ENCODE data around the gene MOSPD2.

Gene MOSPD2

GRCh38 chrX:14956813-14957582, 83.8 kb downstream of the MOSPD2 start:
- DNase-seq = no peak
- Histone ChIP-seq H3K36me3 (ENCODE audit: insufficient read depth, low read length) (no peaks in the 10 kb centered on the region), H3K9ac (ENCODE audit: low read depth, low read length) (no peak overlapping the region), H3K4me1 (ENCODE audit: insufficient read depth, low read length) (no peaks in the 10 kb centered on the region), H3K27ac (ENCODE audit: low read length) (no peak overlapping the region), H3K9me3 (ENCODE audit: insufficient read depth, low read length, severe bottlenecking) (no peaks in the 10 kb centered on the region), H3K4me2 (ENCODE audit: insufficient read depth, low read length) (no peak overlapping the region), H3K4me3 (ENCODE audit: low read depth in 1 of 2, low read length in 2 of 2) (no peak overlapping the region), H4K20me1 (ENCODE audit: insufficient read depth, low read length) (no peaks in the 10 kb centered on the region), H2AFZ (ENCODE audit: low read depth, low read length) (no peak overlapping the region), H3K79me2 (ENCODE audit: insufficient read depth, low read length) (no peaks in the 10 kb centered on the region), H3K27me3 (ENCODE audit: insufficient read depth, low read length, poor library complexity) (no peaks in the 10 kb centered on the region)
- no peak for ATAC-seq (ENCODE audit: insufficient read depth, low read depth)
- TF ChIP-seq CTCF (IDR thresholded peaks at IDR 0.05; ENCODE audit: borderline replicate concordance, extremely low read depth, low read length, poor library complexity, severe bottlenecking) (no peak), EZH2 (IDR thresholded peaks at IDR 0.05; ENCODE audit: borderline replicate concordance, low read depth, low read length, severe bottlenecking) (no peak)

- no peaks in the 10 kb centered on the region for H3K4me1 ChIP-seq (ENCODE audit: insufficient read depth, low read length)
- H3K36me3 ChIP-seq (ENCODE audit: insufficient read depth, low read length) = no peaks in the 10 kb centered on the region
- no peaks in the 10 kb centered on the region for H3K27me3 ChIP-seq (ENCODE audit: insufficient read depth, low read length, poor library complexity)
- ATAC-seq (ENCODE audit: insufficient read depth, low read depth) (no peak), DNase-seq (no peak)
- no peak overlapping the region for H3K9ac ChIP-seq (ENCODE audit: low read depth, low read length)
- H4K20me1 ChIP-seq (ENCODE audit: insufficient read depth, low read length) = no peaks in the 10 kb centered on the region
- H3K9me3 ChIP-seq (ENCODE audit: insufficient read depth, low read length, severe bottlenecking) = no peaks in the 10 kb centered on the region
- no peak overlapping the region for H3K4me3 ChIP-seq (ENCODE audit: low read depth in 1 of 2, low read length in 2 of 2)
- no peaks in the 10 kb centered on the region for H3K79me2 ChIP-seq (ENCODE audit: insufficient read depth, low read length)
- no peak for TF ChIP-seq CTCF (IDR thresholded peaks at IDR 0.05; ENCODE audit: borderline replicate concordance, extremely low read depth, low read length, poor library complexity, severe bottlenecking)
- no peak for TF ChIP-seq EZH2 (IDR thresholded peaks at IDR 0.05; ENCODE audit: borderline replicate concordance, low read depth, low read length, severe bottlenecking)
- no peak overlapping the region for H2AFZ ChIP-seq (ENCODE audit: low read depth, low read length)
- no peak overlapping the region for H3K4me2 ChIP-seq (ENCODE audit: insufficient read depth, low read length)
- no peak overlapping the region for H3K27ac ChIP-seq (ENCODE audit: low read length)
Measured at GRCh38 chrX:14963447-14964236, 90.4 kb downstream of the MOSPD2 start.

- H3K9ac ChIP-seq (ENCODE audit: low read depth, low read length) = no peak overlapping the region
- no peaks in the 10 kb centered on the region for H3K4me1 ChIP-seq (ENCODE audit: insufficient read depth, low read length)
- no peaks in the 10 kb centered on the region for H3K27me3 ChIP-seq (ENCODE audit: insufficient read depth, low read length, poor library complexity)
- H3K36me3 ChIP-seq (ENCODE audit: insufficient read depth, low read length) = no peaks in the 10 kb centered on the region
- H3K27ac ChIP-seq (ENCODE audit: low read length) = no peak overlapping the region
- ATAC-seq (ENCODE audit: insufficient read depth, low read depth) (no peak), DNase-seq (no peak)
- H2AFZ ChIP-seq (ENCODE audit: low read depth, low read length) = no peak overlapping the region
- no peaks in the 10 kb centered on the region for H3K9me3 ChIP-seq (ENCODE audit: insufficient read depth, low read length, severe bottlenecking)
- H3K4me2 ChIP-seq (ENCODE audit: insufficient read depth, low read length) = no peak overlapping the region
- H3K79me2 ChIP-seq (ENCODE audit: insufficient read depth, low read length) = no peaks in the 10 kb centered on the region
- TF ChIP-seq CTCF (IDR thresholded peaks at IDR 0.05; ENCODE audit: borderline replicate concordance, extremely low read depth, low read length, poor library complexity, severe bottlenecking) (no peak), EZH2 (IDR thresholded peaks at IDR 0.05; ENCODE audit: borderline replicate concordance, low read depth, low read length, severe bottlenecking) (no peak)
- H4K20me1 ChIP-seq (ENCODE audit: insufficient read depth, low read length) = no peaks in the 10 kb centered on the region
- H3K4me3 ChIP-seq (ENCODE audit: low read depth in 1 of 2, low read length in 2 of 2) = no peak overlapping the region
Measured at GRCh38 chrX:14964500-14964899, 91.3 kb downstream of the MOSPD2 start.
